ENCODE data around the gene ACTRT2.

ACTRT2 gene

GRCh38 chr1:3002349-3003038 lies 18.8 kb upstream of the ACTRT2 start:
- FAIRE-seq, result no peak
- no peak for DNase-seq (ENCODE audit: low spot score)

- FAIRE-seq (no peak), DNase-seq (ENCODE audit: low spot score) (no peak)
Measured at GRCh38 chr1:3003039-3003940, 18.0 kb upstream of the ACTRT2 start.

- DNase-seq (ENCODE audit: low spot score) (no peak), FAIRE-seq (no peak)
Measured at GRCh38 chr1:3003941-3004270, 17.4 kb upstream of the ACTRT2 start.

DNA sequence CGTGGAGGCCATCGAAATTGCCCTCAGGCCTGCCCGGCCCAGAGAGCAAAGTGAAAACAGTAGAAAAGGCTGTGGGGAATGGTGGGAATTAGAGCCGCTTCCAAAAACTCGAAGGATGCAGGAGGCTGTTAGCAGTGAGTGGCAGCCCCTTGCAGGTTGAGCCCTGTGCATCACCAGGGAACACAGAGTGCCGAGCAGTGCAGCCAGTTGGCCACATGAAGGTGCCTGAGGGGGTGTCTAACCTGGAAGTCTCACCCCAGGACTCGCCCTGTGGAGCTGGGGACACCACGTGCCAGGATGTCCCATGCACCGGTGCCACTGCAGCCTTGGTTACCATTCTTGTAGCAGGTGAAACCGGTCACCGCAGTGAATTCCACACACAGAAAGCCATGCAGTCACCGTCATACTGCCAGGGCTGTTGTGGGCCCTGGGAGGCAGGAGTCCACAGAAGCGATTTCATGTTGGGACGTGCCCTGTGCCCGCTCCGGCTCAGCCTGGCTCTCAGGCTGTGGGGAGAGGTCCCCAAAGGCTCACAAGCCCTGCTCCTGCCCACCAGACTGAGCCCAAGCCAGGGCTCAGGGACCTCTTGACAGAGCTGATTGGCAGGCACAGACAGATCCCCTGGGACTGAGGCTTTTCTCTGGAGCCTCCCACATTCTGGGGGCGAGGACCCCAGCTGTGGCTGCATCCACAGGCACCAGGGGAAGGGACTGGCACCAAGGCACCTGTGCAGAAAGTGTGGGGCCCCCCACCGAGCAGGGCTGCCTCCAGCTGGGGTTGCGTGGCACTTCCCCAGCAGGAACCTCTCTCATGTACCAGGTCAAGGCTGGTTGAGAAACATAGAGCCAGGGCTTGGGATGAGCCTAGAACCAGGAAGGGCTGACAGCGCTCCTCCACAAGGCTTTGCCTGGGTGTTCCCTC lies 16.7 kb upstream of the ACTRT2 start:
- FAIRE-seq, result no peak
- DNase-seq (ENCODE audit: low spot score), result no peak

DNA sequence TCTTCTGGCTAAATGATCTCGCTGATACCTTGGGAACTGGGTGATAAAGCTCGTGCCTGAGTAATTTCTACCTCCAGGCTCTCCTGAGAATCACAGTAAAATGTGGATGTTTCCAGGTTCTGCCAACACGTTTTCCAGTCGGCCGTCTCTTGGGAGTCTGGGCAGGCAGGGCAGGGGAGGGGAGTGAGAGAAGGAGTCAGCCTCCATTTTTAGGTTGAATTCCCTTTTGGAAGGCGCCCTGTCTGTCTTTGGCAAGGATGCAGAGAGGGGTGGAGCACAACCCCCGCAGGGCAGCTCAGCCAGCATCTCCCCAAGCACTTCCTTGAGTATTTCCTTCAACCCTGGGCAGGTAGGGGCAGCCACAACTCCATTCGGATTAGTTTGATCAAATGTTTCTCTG lies 15.5 kb upstream of the ACTRT2 start:
- FAIRE-seq (no peak), DNase-seq (ENCODE audit: low spot score) (no peak)

DNA sequence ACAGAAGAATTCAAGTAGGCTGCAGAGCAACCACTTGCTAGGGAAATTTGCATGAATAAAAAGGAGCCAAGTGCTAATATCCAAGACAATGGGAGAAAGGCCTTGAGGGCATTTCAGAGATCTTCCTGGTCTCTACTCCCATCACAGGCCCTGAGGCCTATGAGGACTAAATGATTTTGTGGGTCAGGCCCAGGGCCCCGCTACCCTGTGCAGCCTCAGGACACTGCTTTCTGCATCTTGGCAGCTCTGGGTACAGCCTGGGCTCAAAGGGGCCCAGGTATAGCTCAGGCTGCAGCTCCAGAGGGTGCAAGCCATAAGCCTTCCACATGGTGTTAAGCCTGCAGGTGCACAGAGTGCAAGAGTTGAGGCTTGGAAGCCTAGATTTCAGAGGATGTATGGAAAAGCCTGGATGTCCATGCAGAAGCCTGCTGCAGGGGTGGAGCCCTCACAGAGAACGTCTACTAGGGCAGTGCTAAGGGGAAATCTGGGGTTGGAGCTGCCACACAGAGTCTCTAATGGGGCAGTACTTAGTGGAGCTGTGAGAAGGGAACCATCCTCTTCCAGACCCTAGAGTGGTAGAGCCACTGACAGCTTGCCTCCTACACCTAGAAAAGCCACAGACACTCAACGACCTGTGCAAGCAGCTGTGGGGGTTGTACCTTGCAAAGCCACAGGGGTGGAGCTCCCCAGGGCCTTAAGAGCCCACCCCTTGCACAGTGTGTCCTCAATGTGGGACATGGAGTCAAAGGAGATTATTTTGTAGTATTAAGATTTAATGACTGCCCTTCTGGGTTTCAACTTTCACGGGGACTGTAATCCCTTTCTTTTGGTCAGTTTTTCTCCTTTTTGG lies 13.7 kb upstream of the ACTRT2 start:
- FAIRE-seq, result no peak
- no peak for DNase-seq (ENCODE audit: low spot score)

DNA sequence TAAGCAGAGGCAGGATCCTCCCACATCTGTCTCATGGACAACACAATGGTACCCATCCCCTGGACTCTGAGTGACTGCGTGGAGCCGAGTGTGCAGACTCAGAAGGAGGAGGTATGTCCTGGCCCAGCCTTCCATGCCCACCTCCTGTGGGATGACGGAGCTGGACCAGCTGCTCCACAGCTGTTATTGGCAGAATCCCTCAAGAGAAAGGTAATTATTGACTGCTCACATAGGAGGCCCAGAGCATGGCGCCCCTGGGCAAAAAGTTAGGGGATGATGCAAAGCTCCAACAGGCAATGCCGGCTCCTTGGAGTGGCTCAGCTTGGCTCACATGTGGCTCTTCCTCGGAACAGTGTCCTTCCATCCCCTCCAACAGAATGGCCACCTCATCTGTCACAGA lies 12.2 kb upstream of the ACTRT2 start:
- no peak for FAIRE-seq
- DNase-seq (ENCODE audit: low spot score), result no peak

- DNase-seq (ENCODE audit: low spot score), result no peak
Measured at GRCh38 chr1:3009556-3009955, 11.7 kb upstream of the ACTRT2 start.

GRCh38 chr1:3011127-3011526 lies 10.1 kb upstream of the ACTRT2 start:
- DNase-seq (ENCODE audit: low spot score) (no peak), FAIRE-seq (no peak)

More at GRCh38 chr1:3009556-3009955, 11.7 kb upstream of the ACTRT2 start:
- FAIRE-seq, result no peak

- DNase-seq (ENCODE audit: low spot score) (no peak), FAIRE-seq (no peak)
Measured at GRCh38 chr1:3011631-3012455, 9.4 kb upstream of the ACTRT2 start.

- DNase-seq (ENCODE audit: low spot score), result no peak
Measured at GRCh38 chr1:3012456-3013291, 8.6 kb upstream of the ACTRT2 start.

GRCh38 chr1:3013371-3014049 lies 7.8 kb upstream of the ACTRT2 start:
- DNase-seq (ENCODE audit: low spot score), result no peak
- no peak for FAIRE-seq

More at GRCh38 chr1:3012456-3013291, 8.6 kb upstream of the ACTRT2 start:
- no peak for FAIRE-seq

GRCh38 chr1:3014050-3014440 lies 7.2 kb upstream of the ACTRT2 start:
- FAIRE-seq, result no peak

DNA sequence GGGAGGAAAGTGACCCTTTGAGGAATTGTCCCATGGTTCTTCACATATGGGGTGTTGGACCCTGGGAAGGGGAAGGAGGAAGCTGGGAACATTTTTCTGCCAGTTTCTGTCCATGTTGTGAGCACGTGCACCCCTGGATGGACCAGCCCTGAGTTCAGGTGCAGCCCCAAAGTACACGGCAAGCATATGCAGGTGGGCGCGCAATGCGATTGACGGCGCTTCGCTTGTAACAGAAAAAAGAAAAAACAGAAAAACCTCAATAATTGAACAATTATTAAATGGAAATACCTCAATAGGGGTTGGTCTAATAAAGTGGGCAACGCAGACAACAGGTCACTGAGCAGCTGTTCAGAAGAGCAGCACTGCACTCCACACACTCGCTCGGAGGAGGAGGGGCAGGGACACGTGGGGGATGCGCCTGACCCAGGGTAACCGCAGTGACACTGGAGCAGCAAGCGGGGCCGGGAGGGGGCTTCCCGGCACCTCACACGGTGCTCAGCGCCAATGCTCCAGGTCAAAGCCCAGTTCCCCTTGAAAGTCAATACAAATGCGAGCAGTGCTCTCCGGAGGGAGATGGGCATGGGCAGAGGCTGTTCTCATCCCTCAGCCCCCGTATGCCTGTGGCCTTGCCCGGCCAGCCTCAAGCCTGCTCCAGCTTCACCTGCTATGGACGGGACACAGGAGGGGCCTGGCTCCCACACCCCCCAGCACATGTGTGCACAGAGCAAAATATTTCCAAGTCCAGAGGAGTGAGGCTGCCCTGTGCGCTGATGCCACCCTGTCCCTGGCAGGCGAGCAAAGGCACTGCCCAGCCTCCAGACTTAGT lies 6.6 kb upstream of the ACTRT2 start:
- FAIRE-seq, result no peak
- DNase-seq (ENCODE audit: low spot score), result no peak

More at GRCh38 chr1:3014050-3014440, 7.2 kb upstream of the ACTRT2 start:
- no peak for DNase-seq (ENCODE audit: low spot score)

- DNase-seq (ENCODE audit: low spot score) (no peak), FAIRE-seq (no peak)
Measured at GRCh38 chr1:3015269-3015635, 6.0 kb upstream of the ACTRT2 start.

- no peak for DNase-seq (ENCODE audit: low spot score)
- FAIRE-seq, result no peak
Measured at GRCh38 chr1:3015744-3016143, 5.5 kb upstream of the ACTRT2 start.

- no peak for FAIRE-seq
Measured at GRCh38 chr1:3016641-3017439, 4.4 kb upstream of the ACTRT2 start.

More at GRCh38 chr1:3016641-3017439, 4.4 kb upstream of the ACTRT2 start:
- DNase-seq (ENCODE audit: low spot score), result no peak
